T-helper 2 cell treated with Interferon-gamma antibody and Interleukin-4, amounts not matched to agents 5 μg/mL and 100 μg/mL, for 36 hours (primary cell): ENCODE measurements around the gene CTNND2.
"Not testable (repeated sequence)": the region's sequence is repeated elsewhere in the genome, so short reads cannot be mapped to it uniquely, and the experiment has no call there.

Experiments
- DNase-seq: peaks from one replicate; pipeline ENCODE4 v3.0.0; 2021; ENCODE audit warnings: low spot score
- H3K27ac Mint-ChIP-seq: one replicate; pipeline ENCODE4 v1.8.0; 2021; ENCODE audit warnings: mild to moderate bottlenecking, mixed read lengths
- H3K27me3 Mint-ChIP-seq: one replicate; pipeline ENCODE4 v1.8.0; 2021; ENCODE audit warnings: low read depth, mixed read lengths
- H3K36me3 Mint-ChIP-seq: one replicate; pipeline ENCODE4 v1.8.0; 2021; ENCODE audit warnings: low read depth, mixed read lengths
- H3K4me1 Mint-ChIP-seq: one replicate; pipeline ENCODE4 v1.8.0; 2021; ENCODE audit warnings: low read depth, mixed read lengths
- H3K4me3 Mint-ChIP-seq: one replicate; pipeline ENCODE4 v1.8.0; 2022; ENCODE audit warnings: mild to moderate bottlenecking, moderate library complexity, mixed read lengths
- H3K9me3 Mint-ChIP-seq: one replicate; pipeline ENCODE4 v1.8.0; 2021; ENCODE audit warnings: mixed read lengths

The CTNND2 gene

DNA sequence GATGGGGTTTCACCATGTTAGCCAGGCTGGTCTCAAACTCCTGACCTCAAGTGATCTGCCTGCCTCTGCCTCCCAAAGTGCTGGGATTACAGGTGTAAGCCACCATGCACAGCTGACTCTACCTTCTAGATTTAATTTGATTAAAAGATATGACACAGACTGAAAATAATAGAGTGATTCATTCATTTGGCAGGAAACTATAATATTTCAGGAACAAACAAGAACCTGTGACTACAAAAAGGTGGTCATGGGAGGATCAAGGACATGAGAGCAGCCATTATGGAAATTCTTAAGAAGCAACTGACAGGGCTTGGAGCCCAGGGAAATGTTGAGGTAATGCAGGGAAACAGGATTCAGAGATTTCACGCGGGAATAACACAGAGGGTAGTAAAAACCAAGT is 877.7 kb downstream of the CTNND2 start:
- H3K4me1 Mint-ChIP-seq = no peaks in the 10 kb centered on the region
- no peaks in the 10 kb centered on the region for H3K36me3 Mint-ChIP-seq
- DNase-seq = no peak

DNA sequence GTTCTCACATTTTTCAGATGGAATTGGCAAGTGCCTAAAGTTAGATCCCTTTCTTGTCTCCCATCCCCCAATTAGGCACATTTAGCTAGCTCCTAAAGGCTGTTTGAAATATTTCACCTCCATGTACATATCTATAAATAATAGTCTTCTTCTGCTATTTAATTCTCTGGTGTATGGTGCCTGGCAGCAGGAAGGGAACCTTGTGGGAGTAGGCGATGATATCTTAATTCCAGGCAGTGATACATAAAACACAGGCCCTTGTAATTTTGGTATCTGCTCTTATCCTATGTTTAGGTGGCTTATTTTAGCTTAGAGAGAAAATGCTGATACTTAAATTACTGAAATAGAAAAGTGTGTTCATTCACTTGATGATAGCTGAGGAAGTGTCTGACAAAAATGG is 880.3 kb downstream of the CTNND2 start:
- Mint-ChIP-seq H3K27ac (no peak overlapping the region), H3K4me3 (no peak overlapping the region), H3K27me3 (no peaks in the 10 kb centered on the region), H3K4me1 (no peaks in the 10 kb centered on the region), H3K36me3 (no peaks in the 10 kb centered on the region), H3K9me3 (no peaks in the 10 kb centered on the region)
- no peak for DNase-seq

More for the DNA sequence above, 877.7 kb downstream of the CTNND2 start:
- no peak overlapping the region for H3K4me3 Mint-ChIP-seq
- H3K27ac Mint-ChIP-seq = no peak overlapping the region
- peaks cover 11% of the 10 kb centered on the region for H3K9me3 Mint-ChIP-seq
- no peaks in the 10 kb centered on the region for H3K27me3 Mint-ChIP-seq

DNA sequence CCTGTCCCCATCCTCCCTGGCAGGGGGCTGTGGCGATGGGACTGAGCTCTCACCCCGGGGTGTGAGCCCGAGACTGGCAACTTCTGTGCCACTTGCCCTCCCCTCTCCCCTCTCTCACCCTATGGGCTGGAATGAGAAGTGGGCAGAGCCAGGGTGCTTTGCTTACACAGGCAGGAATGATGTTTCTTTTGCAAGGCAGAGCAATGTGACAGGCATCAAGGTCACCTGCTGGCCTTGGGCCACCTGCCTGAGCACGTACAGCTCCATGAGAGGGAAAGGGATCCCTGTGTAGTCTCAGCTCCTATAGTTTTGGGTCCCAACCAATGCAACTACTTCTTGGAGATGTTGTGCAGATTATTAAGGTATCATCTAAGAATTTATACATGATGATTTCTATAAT is 890.5 kb downstream of the CTNND2 start:
- H3K36me3 Mint-ChIP-seq = no peaks in the 10 kb centered on the region
- no peak for DNase-seq
- no peak overlapping the region for H3K4me3 Mint-ChIP-seq
- no peaks in the 10 kb centered on the region for H3K27me3 Mint-ChIP-seq
- no peaks in the 10 kb centered on the region for H3K9me3 Mint-ChIP-seq
- H3K27ac Mint-ChIP-seq = no peak overlapping the region
- no peaks in the 10 kb centered on the region for H3K4me1 Mint-ChIP-seq

DNA sequence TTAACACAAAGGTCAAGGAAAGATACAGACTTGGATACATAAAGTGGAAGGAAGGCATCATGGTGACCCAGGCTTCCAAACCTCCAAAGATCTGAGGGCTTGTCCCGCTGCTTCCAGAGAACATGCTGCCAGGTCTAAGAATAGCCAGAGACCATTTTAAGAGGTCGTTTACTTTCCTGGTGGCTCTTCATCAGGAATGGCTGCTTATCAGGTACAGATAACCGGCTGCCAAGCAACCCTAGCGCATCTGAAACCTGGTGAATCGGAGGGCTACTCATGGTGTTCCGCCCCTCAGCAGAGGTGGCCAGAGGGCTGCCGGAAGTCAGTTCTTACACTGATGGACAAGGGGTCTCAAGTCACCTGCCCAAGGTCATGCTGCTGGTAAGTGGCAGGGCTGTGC is 892.0 kb downstream of the CTNND2 start:
- no peak overlapping the region for H3K27ac Mint-ChIP-seq
- no peaks in the 10 kb centered on the region for H3K4me1 Mint-ChIP-seq
- H3K9me3 Mint-ChIP-seq = no peaks in the 10 kb centered on the region
- no peak overlapping the region for H3K4me3 Mint-ChIP-seq
- H3K27me3 Mint-ChIP-seq = no peaks in the 10 kb centered on the region
- no peaks in the 10 kb centered on the region for H3K36me3 Mint-ChIP-seq
- DNase-seq = no peak

DNA sequence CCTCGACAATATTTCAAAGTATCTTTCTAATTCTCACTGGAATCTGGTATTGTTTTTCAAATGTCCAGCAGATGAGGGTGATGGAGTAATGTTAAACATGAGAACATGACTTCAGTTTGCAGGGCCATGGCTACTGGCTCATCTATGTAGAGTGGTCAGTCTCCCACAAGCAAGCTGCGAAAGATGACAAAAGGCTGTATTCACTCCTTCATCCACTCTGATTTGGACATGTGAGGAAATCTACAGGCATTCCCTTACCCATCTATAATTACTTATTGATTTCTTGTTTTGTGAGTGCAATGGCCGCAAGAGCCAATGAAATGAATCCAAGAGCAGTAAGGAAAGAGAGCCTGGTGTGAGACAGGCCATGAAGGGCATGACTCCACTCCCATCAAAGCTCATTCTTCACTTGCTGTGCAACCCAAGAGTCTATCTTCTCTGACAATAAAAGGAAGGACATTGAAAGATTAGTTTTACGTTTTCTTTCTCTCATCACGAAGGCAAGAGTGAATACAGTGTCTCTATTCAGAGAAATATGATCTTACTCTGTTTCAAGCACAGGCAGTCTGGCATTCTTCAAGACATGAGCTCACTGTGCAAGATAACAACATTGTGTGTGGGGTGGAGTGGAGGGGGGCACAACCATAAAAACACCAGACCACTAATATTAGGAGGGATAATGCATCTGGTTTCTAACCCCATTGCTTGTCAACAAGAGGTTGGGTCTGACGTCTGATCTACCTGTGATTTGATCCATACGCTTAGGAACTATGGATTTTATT is 893.6 kb downstream of the CTNND2 start:
- Mint-ChIP-seq H3K4me3 (no peak overlapping the region), H3K9me3 (no peaks in the 10 kb centered on the region)

DNA sequence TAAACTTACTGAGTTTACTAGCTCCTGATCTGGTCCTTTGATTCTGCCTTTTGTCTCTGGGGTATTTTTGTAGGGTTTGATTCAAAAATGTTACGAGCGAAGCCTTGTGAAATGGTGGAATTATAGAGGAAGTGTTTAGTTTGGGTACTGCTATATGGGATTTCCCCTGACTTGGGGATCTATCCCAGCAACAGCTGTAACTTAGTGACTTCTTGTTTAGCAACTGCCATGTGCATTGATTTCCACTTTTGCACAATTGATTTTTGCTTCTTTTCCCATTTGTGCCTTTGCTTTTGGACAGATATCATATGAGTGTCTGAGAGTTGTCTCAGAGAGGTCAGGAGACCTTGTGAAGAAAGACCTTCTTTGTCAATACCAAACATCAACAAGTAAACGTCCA is 894.7 kb downstream of the CTNND2 start:
- no peak overlapping the region for H3K27ac Mint-ChIP-seq
- H3K9me3 Mint-ChIP-seq = no peaks in the 10 kb centered on the region

More for the DNA sequence above, 893.6 kb downstream of the CTNND2 start:
- Mint-ChIP-seq H3K27me3 (no peaks in the 10 kb centered on the region), H3K36me3 (no peaks in the 10 kb centered on the region), H3K4me1 (no peaks in the 10 kb centered on the region), H3K27ac (no peak overlapping the region)
- DNase-seq = no peak

DNA sequence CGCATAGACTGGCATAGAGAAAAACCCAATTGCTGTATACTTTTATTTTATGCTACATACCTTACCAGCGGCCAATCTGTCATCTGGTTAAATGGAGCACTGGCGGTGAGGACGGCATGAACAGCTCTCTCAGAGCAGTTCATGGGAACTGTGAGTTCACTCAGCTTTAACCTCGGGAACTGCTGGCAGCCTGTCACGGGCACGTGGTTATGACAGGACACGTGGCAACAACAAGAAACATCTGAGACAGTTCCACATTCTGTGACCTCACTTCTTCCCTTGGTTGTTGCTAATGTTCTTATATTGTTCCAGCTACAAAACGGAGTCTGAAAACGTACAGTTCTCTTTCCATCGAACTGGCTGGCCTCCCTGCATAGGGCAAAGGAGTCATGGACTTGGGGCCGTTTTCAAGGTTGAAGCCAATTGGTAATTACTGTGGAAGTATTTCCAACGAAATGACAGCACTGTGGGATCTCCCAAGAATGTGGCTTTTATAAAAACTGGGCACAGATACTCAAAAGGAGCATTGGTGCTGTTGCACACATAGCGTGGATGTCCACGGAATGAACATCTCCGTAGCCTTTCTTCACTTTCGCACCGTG is 896.9 kb downstream of the CTNND2 start:
- Mint-ChIP-seq H3K27me3 (peaks cover under 1% of the 10 kb centered on the region), H3K9me3 (no peaks in the 10 kb centered on the region), H3K36me3 (no peaks in the 10 kb centered on the region), H3K4me3 (no peak overlapping the region), H3K4me1 (no peaks in the 10 kb centered on the region), H3K27ac (no peak overlapping the region)
- DNase-seq = no peak

More for the DNA sequence above, 894.7 kb downstream of the CTNND2 start:
- no peaks in the 10 kb centered on the region for H3K4me1 Mint-ChIP-seq
- DNase-seq = no peak
- H3K27me3 Mint-ChIP-seq = no peaks in the 10 kb centered on the region
- H3K4me3 Mint-ChIP-seq = no peak overlapping the region
- no peaks in the 10 kb centered on the region for H3K36me3 Mint-ChIP-seq

DNA sequence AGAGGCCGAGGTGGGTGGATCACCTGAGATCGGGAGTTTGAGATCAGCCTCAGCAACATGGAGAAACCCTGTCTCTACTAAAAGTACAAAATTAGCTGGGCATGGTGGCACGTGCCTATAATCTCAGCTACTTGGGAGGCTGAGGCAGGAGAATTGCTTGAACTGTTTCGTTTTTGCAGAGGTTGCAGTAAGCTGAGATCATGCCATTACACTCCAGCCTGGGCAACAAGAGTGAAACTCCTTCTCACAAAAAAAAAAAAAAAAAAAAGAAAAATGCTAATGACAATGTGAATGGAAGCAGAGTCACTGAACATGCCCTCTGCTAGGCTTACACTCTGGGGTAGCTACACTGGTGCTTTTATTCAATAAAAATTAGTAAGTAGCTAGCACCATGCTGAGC is 899.7 kb downstream of the CTNND2 start:
- H3K27me3 Mint-ChIP-seq = not testable (repeated sequence)

DNA sequence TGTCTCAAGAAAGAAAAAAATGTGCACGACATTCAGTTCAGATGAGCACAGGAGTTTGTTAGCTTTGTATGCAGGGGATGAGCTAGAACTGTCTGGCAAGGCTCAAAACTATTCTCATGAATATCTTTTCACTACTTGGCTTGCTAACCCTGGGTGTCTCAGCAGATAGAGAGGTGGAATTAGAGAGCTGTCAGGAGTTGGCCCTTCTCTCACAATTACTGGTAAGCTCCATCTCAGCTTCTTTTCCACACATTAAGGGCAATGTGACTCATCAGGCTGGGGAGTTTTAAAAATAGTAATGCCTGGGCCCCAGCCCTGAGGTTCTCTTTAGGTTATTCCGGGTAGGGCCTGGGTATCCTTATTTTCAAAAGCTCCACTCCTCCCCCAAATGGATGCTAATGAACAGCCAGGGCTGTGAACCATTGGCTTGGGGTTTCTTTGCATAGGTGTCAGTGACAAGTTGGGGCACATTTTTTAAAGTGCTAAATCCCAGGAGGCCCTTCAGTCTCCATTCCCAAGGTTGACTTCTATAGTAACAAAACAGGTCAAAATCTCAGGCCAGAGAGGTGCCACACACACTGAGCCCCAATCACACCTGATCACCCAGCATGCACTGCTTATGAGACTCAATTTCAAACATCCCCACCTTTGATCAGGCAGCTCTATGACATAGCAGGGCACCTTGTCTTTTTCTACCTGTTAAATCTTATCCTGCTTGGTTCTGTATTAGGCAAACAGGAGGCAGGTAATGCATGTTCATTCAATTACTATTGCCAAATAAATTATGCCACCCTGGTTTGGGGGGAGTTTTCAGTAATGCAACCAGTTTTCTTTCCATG is 903.5 kb downstream of the CTNND2 start:
- no peaks in the 10 kb centered on the region for H3K36me3 Mint-ChIP-seq
- no peak overlapping the region for H3K27ac Mint-ChIP-seq
- H3K9me3 Mint-ChIP-seq = no peaks in the 10 kb centered on the region
- H3K27me3 Mint-ChIP-seq = peaks cover 3% of the 10 kb centered on the region
- no peak for DNase-seq
- no peak overlapping the region for H3K4me3 Mint-ChIP-seq
- H3K4me1 Mint-ChIP-seq = no peaks in the 10 kb centered on the region

More for the DNA sequence above, 899.7 kb downstream of the CTNND2 start:
- not testable (repeated sequence) for H3K36me3 Mint-ChIP-seq, H3K4me3 Mint-ChIP-seq, H3K9me3 Mint-ChIP-seq, H3K27ac Mint-ChIP-seq, DNase-seq, H3K4me1 Mint-ChIP-seq

DNA sequence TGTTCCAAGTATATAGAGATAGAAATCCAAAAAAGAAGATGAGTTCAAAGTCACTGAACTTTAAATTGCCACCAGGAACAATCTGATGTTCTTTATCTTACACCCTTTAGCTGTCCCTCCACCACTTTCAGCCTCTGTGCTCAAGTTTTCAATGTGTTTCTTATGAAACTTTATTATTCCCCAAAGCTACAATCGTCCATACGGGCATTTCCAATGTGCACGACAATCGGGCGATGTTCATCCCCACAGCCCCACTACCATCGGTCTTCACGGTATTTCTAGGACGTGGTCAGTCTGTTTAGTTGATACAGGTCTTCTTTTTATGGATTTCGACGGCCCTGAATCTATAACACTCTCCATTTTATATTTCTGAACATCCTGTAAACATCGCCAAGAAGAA is 904.5 kb downstream of the CTNND2 start:
- H3K4me3 Mint-ChIP-seq = no peak overlapping the region
- no peaks in the 10 kb centered on the region for H3K4me1 Mint-ChIP-seq
- H3K9me3 Mint-ChIP-seq = no peaks in the 10 kb centered on the region
- no peak overlapping the region for H3K27ac Mint-ChIP-seq
- peaks cover 3% of the 10 kb centered on the region for H3K27me3 Mint-ChIP-seq
- no peaks in the 10 kb centered on the region for H3K36me3 Mint-ChIP-seq
- no peak for DNase-seq

DNA sequence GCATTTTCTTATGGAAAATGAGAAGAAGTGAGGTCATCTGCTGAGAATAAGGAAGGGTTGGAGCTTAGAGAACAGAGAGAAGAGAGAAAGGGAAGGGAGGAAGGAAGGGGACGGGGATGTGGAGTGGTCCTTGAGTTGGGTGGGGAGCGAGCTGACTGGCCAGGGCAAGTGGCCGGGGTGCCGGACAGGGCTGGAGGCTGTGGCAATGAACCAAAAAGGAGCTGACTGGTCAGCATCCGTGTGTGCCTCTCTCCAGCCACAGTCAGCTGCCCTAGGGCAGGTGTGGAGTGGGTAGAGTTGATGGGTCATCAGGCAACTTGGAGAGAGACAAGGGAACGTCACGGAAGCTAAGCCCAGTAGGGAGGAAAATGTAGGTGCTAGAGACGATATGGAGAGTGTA is 908.4 kb downstream of the CTNND2 start:
- Mint-ChIP-seq H3K27me3 (no peaks in the 10 kb centered on the region), H3K27ac (no peak overlapping the region), H3K4me3 (no peak overlapping the region), H3K9me3 (no peaks in the 10 kb centered on the region), H3K4me1 (no peaks in the 10 kb centered on the region), H3K36me3 (no peaks in the 10 kb centered on the region)
- DNase-seq = no peak

DNA sequence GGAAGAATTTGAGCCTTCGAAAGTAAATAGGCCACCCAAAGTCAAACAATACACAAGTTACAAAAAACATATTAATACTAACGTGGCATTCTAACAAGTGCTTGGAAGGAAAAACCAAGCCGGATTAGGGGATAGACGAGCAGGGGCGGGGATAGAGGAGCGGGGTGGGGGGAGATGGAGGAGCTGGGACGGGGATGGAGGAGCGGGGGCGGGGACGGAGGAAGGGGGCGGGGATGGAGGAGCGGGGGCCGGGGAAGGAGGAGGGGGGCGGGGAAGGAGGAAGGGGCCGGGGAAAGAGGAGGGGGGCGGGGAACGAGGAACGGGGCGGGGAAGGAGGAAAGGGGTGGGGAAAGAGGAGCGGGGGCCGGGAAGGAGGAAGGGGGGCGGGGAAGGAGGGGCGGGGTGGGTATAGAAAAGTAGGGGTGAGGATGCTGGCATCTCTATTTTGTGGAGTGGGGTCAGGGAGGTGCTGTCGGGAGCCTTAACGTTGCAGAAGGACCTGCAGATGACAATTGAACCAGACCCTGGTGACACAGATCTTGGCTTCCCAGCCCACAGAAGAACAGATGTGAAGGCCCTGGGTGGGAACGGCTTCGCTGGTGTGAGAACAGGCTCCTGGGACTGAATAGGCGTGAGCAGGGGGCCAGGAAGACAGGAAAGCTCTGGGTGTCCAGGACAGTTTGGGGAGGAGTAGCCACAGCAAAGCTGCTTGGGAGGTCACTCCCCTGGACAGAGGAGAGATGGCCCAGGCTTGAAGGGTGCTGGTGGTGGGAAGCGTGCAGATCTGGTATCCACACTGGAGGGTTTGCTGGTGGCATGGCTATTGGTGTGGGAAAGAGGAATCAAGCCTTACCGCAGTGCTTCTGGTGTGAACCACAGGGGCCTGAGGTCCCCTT is 909.9 kb downstream of the CTNND2 start:
- no peaks in the 10 kb centered on the region for H3K4me1 Mint-ChIP-seq
- H3K4me3 Mint-ChIP-seq = no peak overlapping the region
- H3K36me3 Mint-ChIP-seq = no peaks in the 10 kb centered on the region
- H3K27ac Mint-ChIP-seq = no peak overlapping the region
- H3K27me3 Mint-ChIP-seq = no peaks in the 10 kb centered on the region
- DNase-seq = no peak
- no peaks in the 10 kb centered on the region for H3K9me3 Mint-ChIP-seq

DNA sequence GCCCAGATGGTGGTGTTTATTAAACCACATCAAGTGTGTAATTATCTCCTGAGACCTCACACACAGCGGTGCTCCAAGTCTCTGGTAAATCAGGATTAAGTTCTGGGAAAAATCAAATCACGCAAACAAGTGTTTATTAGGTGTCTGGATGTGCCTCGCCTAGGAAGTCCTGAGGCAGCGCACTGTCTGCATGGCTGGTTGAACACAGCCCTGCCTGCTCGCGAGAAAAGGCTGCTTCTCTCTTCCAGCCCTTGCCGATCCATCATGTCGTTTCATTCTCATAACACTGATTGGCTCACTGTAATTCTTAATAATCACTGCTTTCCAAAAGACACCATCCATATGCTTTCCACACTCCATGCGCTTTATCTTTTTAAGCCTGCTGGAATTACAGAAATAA is 913.6 kb downstream of the CTNND2 start:
- H3K36me3 Mint-ChIP-seq = no peaks in the 10 kb centered on the region
- no peak for DNase-seq
- H3K9me3 Mint-ChIP-seq = no peaks in the 10 kb centered on the region
- peaks cover 5% of the 10 kb centered on the region for H3K4me1 Mint-ChIP-seq
- no peak overlapping the region for H3K27ac Mint-ChIP-seq
- H3K4me3 Mint-ChIP-seq = no peak overlapping the region
- peaks cover 2% of the 10 kb centered on the region for H3K27me3 Mint-ChIP-seq
